ENCODE measurements around the gene LHPP.

LHPP gene

GRCh38 chr10:124511205-124512039, 49.8 kb downstream of the LHPP start:
- Histone ChIP-seq H3K36me3 (replicated peaks) (no peaks in the 10 kb centered on the region), H3K27me3 (replicated peaks) (no peaks in the 10 kb centered on the region), H3K4me3 (ENCODE audit: low read depth, low read length) (no peak overlapping the region), H3K27ac (no peak overlapping the region)
- no peak for DNase-seq
- in situ Hi-C loops (cut with HindIII; ENCODE audit: low pct_ligation_motif_present, low sequenced_read_pairs): no loop called here
- no peak for TF ChIP-seq CTCF (IDR thresholded peaks at IDR 0.05; ENCODE audit: low read depth, low read length, missing control alignments)

- H3K36me3 ChIP-seq (replicated peaks): no peaks in the 10 kb centered on the region
- no peak for TF ChIP-seq CTCF (IDR thresholded peaks at IDR 0.05; ENCODE audit: low read depth, low read length, missing control alignments)
- no peaks in the 10 kb centered on the region for H3K27me3 ChIP-seq (replicated peaks)
- no peak for DNase-seq
- no peak overlapping the region for H3K27ac ChIP-seq
- in situ Hi-C loops (cut with HindIII; ENCODE audit: low pct_ligation_motif_present, low sequenced_read_pairs): no loop called here
- H3K4me3 ChIP-seq (ENCODE audit: low read depth, low read length): no peak overlapping the region
Measured at GRCh38 chr10:124512040-124512428, 50.4 kb downstream of the LHPP start.

GRCh38 chr10:124512600-124512999, 51.0 kb downstream of the LHPP start:
- H3K36me3 ChIP-seq (replicated peaks): no peaks in the 10 kb centered on the region
- no peaks in the 10 kb centered on the region for H3K27me3 ChIP-seq (replicated peaks)
- in situ Hi-C loops (cut with HindIII; ENCODE audit: low pct_ligation_motif_present, low sequenced_read_pairs): no loop called here
- DNase-seq: no peak
- no peak for TF ChIP-seq CTCF (IDR thresholded peaks at IDR 0.05; ENCODE audit: low read depth, low read length, missing control alignments)
- no peak overlapping the region for H3K27ac ChIP-seq
- no peak overlapping the region for H3K4me3 ChIP-seq (ENCODE audit: low read depth, low read length)

DNA sequence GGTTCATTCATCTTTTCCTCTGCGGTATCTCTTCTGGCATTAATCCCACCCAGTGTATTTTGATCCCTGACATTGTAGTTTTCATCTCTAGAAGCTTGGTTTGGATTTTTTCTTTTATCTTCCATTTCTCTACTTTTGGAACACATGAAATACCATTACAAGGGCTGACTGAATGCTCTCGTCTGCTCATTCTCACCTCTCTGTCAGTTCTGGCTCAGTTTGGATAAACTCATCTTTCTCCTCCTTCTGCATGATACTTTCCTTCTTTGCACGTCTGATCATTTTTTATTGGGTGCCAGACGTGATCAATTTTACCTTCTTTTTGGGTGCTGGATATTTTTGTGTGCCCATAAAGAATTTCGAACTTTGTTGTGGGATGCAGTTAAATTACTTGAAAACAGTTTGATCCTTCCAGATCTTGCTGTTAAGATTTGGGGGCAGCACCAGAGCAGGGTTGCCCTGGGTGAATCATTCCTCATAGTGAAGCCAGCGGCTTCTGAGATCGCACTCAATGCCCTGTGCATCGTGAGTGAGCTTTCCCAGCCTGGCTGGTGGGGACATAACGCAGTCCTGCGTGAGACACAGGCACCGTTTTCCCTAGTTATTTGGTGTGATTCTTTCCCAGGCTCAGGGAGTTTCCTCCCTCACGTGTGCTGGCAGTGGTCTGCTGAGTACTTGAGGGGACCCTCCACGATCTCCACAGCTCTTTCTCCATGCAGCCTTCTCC, 53.8 kb downstream of the LHPP start:
- no peaks in the 10 kb centered on the region for H3K36me3 ChIP-seq (replicated peaks)
- no peak overlapping the region for H3K4me3 ChIP-seq (ENCODE audit: low read depth, low read length)
- TF ChIP-seq CTCF (IDR thresholded peaks at IDR 0.05; ENCODE audit: low read depth, low read length, missing control alignments): no peak
- in situ Hi-C loops (cut with HindIII; ENCODE audit: low pct_ligation_motif_present, low sequenced_read_pairs): no loop called here
- H3K27ac ChIP-seq: no peak overlapping the region
- H3K27me3 ChIP-seq (replicated peaks): no peaks in the 10 kb centered on the region
- no peak for DNase-seq

DNA sequence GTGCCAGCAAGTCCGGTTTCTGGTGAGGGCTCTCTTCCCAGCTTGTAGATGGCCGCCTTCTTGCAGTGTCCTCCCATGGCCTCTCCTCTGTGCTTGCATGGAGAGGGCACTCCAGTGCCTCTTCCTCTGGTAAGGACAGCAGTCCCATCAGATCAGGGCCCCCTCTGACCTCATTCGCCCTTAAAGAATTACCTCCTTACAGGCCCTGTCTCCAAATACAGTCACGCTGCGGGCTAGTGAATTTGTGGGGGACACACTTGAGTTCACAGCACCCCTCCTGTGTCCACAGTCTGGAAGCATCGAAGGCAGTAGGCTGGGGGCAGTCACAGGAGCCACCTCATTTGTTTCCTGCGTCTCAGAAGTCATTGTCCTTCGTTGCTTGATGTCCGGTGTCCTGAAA, 54.6 kb downstream of the LHPP start:
- in situ Hi-C loops (cut with HindIII; ENCODE audit: low pct_ligation_motif_present, low sequenced_read_pairs): no loop called here
- Histone ChIP-seq H3K4me3 (ENCODE audit: low read depth, low read length) (no peak overlapping the region), H3K27ac (no peak overlapping the region), H3K36me3 (replicated peaks) (no peaks in the 10 kb centered on the region), H3K27me3 (replicated peaks) (no peaks in the 10 kb centered on the region)
- no peak for TF ChIP-seq CTCF (IDR thresholded peaks at IDR 0.05; ENCODE audit: low read depth, low read length, missing control alignments)
- no peak for DNase-seq
